ENCODE data around the gene SLC35A5. TPM values are rescaled to one million over a fixed set of nuclear protein-coding genes. Genes with fewer than 3 reads are reported as not detected.

Gene SLC35A5
- total RNA-seq, 1 donor from 2014 or later: 25.8 TPM

- no peak for DNase-seq (ENCODE audit: low spot score in 2 of 2, unreplicated experiment in 2 of 2)
- no peak for TF ChIP-seq CTCF (IDR thresholded peaks at IDR 0.05; ENCODE audit: unreplicated experiment)
- H3K27ac Mint-ChIP-seq: peak overlapping the region; percentile 97
- no peaks in the 10 kb centered on the region for H3K27me3 Mint-ChIP-seq (ENCODE audit: low read depth)
- H3K36me3 Mint-ChIP-seq: peaks cover 2% of the 10 kb centered on the region
- peaks cover 67% of the 10 kb centered on the region for H3K4me1 Mint-ChIP-seq
- H3K9me3 Mint-ChIP-seq: no peaks in the 10 kb centered on the region
- H3K4me3 Mint-ChIP-seq: peak overlapping the region; percentile 56
These were observed 73.1 kb downstream of the SLC35A5 start for GRCh38 chr3:112634786-112635541.

Other genes starting within 250 kb of the SLC35A5 start
- gene CD200, start 228.9 kb upstream of the SLC35A5 start, total RNA-seq: 25.7 to 26.6 TPM (median 25.9 TPM) in 3 replicates
- gene BTLA, start 62.6 kb upstream of the SLC35A5 start, total RNA-seq: not detected in 3 replicates
- 25.9 to 27.6 TPM (median 27.5 TPM) in 3 replicates for gene ATG3, start 83 bp upstream of the SLC35A5 start, total RNA-seq
- gene CCDC80, start 79.1 kb downstream of the SLC35A5 start, total RNA-seq: 126 to 134 TPM (median 133 TPM) in 3 replicates